GM10266 (cell line): Measurements from ENCODE around the gene GUCY2F.

Source experiments
- DNase-seq: peaks from one replicate; pipeline ENCODE4 v3.0.0; 2012; ENCODE audit errors: extremely low spot score
- CTCF ChIP-seq: IDR thresholded peaks from 2 replicates; pipeline ENCODE4 v1.5.1; 2012; ENCODE audit warnings: mild to moderate bottlenecking, low read depth; ENCODE audit not compliant: control insufficient read depth, insufficient read depth; ENCODE audit errors: missing control alignments

The GUCY2F gene

GRCh38 chrX:109448282-109448938 lies 33.5 kb downstream of the GUCY2F start:
- DNase-seq, result no peak
- TF ChIP-seq CTCF, result no peak

GRCh38 chrX:109441266-109441665 lies 40.6 kb downstream of the GUCY2F start:
- no peak for DNase-seq
- no peak for TF ChIP-seq CTCF

GRCh38 chrX:109440475-109440874 lies 41.4 kb downstream of the GUCY2F start:
- DNase-seq, result peak; percentile 3
- no peak for TF ChIP-seq CTCF

- no peak for DNase-seq
- TF ChIP-seq CTCF, result no peak
Observed at GRCh38 chrX:109409181-109409580, 72.7 kb downstream of the GUCY2F start.

- no peak for TF ChIP-seq CTCF
- DNase-seq, result no peak
Observed at GRCh38 chrX:109403922-109404321, 78.0 kb downstream of the GUCY2F start.

- TF ChIP-seq CTCF, result no peak
- DNase-seq, result no peak
Observed at GRCh38 chrX:109399831-109400230, 82.1 kb downstream of the GUCY2F start.

- no peak for DNase-seq
- TF ChIP-seq CTCF, result no peak
Observed at GRCh38 chrX:109398833-109399232, 83.1 kb downstream of the GUCY2F start.
